Stimulated activated naive CD8-positive, alpha-beta T cell treated with anti-CD3 and anti-CD28 coated beads, Interleukin-15, amount 100 ng/mL, for 72 hours (primary cell): ENCODE results near the gene CFAP54.
A peak's percentile ranks its signal among the peaks of the same experiment; 100 is the strongest.

Experiments
- ATAC-seq: fragments of 150-1000 bp; cut with Tn5 transposase; 2 replicates; pipeline ENCODE4 v1.10.0; 2021; ENCODE audit warnings: mild to moderate bottlenecking, moderate library complexity
- DNase-seq, 2 donors: peaks; one replicate each; pipeline ENCODE4 v3.0.0; 2021 to 2022
- H3K27ac Mint-ChIP-seq, 2 donors: one replicate each; pipeline ENCODE4 v1.8.0; 2022; ENCODE audit warnings: mild to moderate bottlenecking in 2 of 2, mixed read lengths in 2 of 2, moderate library complexity in 2 of 2
- H3K27me3 Mint-ChIP-seq: one replicate; pipeline ENCODE4 v1.8.0; 2022; ENCODE audit warnings: mixed read lengths
- H3K4me1 Mint-ChIP-seq: one replicate; pipeline ENCODE4 v1.8.0; 2022; ENCODE audit warnings: mild to moderate bottlenecking, mixed read lengths
- H3K4me3 Mint-ChIP-seq, 2 donors: one replicate each; pipeline ENCODE4 v1.8.0; 2022; ENCODE audit warnings: mild to moderate bottlenecking in 2 of 2, mixed read lengths in 2 of 2, moderate library complexity in 1 of 2
- H3K9me3 Mint-ChIP-seq, 2 donors: one replicate each; pipeline ENCODE4 v1.8.0; 2022; ENCODE audit warnings: mixed read lengths in 2 of 2

Gene CFAP54

GRCh38 chr12:96774496-96775256 is 285.3 kb downstream of the CFAP54 start:
- no peak overlapping the region for H3K4me3 Mint-ChIP-seq

GRCh38 chr12:96776908-96777307 is 287.5 kb downstream of the CFAP54 start:
- Mint-ChIP-seq H3K4me3 (no peak overlapping the region), H3K4me1 (no peaks in the 10 kb centered on the region), H3K27ac (no peak overlapping the region), H3K27me3 (no peaks in the 10 kb centered on the region), H3K9me3 (no peaks in the 10 kb centered on the region)
- ATAC-seq = no peak
- no peak for DNase-seq

More at GRCh38 chr12:96774496-96775256, 285.3 kb downstream of the CFAP54 start:
- Mint-ChIP-seq H3K4me1 (no peaks in the 10 kb centered on the region), H3K9me3 (no peaks in the 10 kb centered on the region), H3K27ac (no peak overlapping the region), H3K27me3 (no peaks in the 10 kb centered on the region)
- DNase-seq (no peak), ATAC-seq (no peak)

- no peak overlapping the region for H3K4me3 Mint-ChIP-seq
- no peaks in the 10 kb centered on the region for H3K27me3 Mint-ChIP-seq
- peak overlapping the region in 1 of 2 donors; percentile 53 for H3K27ac Mint-ChIP-seq
- ATAC-seq (no peak), DNase-seq (no peak)
- H3K4me1 Mint-ChIP-seq = no peaks in the 10 kb centered on the region
- H3K9me3 Mint-ChIP-seq = no peaks in the 10 kb centered on the region
Measured at GRCh38 chr12:96780330-96780729, 291.0 kb downstream of the CFAP54 start.

- Mint-ChIP-seq H3K4me1 (no peaks in the 10 kb centered on the region), H3K9me3 (no peaks in the 10 kb centered on the region), H3K27ac (no peak overlapping the region), H3K27me3 (no peaks in the 10 kb centered on the region), H3K4me3 (no peak overlapping the region)
- DNase-seq (no peak), ATAC-seq (no peak)
Measured at GRCh38 chr12:96786791-96787190, 297.4 kb downstream of the CFAP54 start.

GRCh38 chr12:96803969-96804368 is 314.6 kb downstream of the CFAP54 start:
- no peak for DNase-seq

GRCh38 chr12:96806272-96806671 is 316.9 kb downstream of the CFAP54 start:
- H3K9me3 Mint-ChIP-seq = peaks cover 8 to 33% of the 10 kb centered on the region in 2 donors
- no peak overlapping the region for H3K4me3 Mint-ChIP-seq
- no peak overlapping the region for H3K27ac Mint-ChIP-seq

More at GRCh38 chr12:96803969-96804368, 314.6 kb downstream of the CFAP54 start:
- Mint-ChIP-seq H3K9me3 (peaks cover 5 to 26% of the 10 kb centered on the region in 2 donors), H3K27ac (no peak overlapping the region), H3K4me1 (no peaks in the 10 kb centered on the region), H3K27me3 (no peaks in the 10 kb centered on the region), H3K4me3 (no peak overlapping the region)
- no peak for ATAC-seq

GRCh38 chr12:96807741-96808140 is 318.4 kb downstream of the CFAP54 start:
- Mint-ChIP-seq H3K27ac (no peak overlapping the region), H3K4me1 (no peaks in the 10 kb centered on the region), H3K9me3 (peaks cover 6 to 33% of the 10 kb centered on the region in 2 donors), H3K4me3 (no peak overlapping the region), H3K27me3 (no peaks in the 10 kb centered on the region)
- ATAC-seq (no peak), DNase-seq (no peak)

More at GRCh38 chr12:96806272-96806671, 316.9 kb downstream of the CFAP54 start:
- ATAC-seq (no peak), DNase-seq (no peak)
- Mint-ChIP-seq H3K4me1 (no peaks in the 10 kb centered on the region), H3K27me3 (no peaks in the 10 kb centered on the region)

- Mint-ChIP-seq H3K4me3 (no peak overlapping the region), H3K27ac (no peak overlapping the region), H3K27me3 (no peaks in the 10 kb centered on the region), H3K4me1 (no peaks in the 10 kb centered on the region), H3K9me3 (peaks cover 3 to 25% of the 10 kb centered on the region in 2 donors)
- DNase-seq (no peak), ATAC-seq (no peak)
Measured at GRCh38 chr12:96808587-96808986, 319.2 kb downstream of the CFAP54 start.

GRCh38 chr12:96809522-96809921 is 320.1 kb downstream of the CFAP54 start:
- Mint-ChIP-seq H3K27me3 (no peaks in the 10 kb centered on the region), H3K4me1 (no peaks in the 10 kb centered on the region), H3K9me3 (peaks cover 3 to 17% of the 10 kb centered on the region in 2 donors), H3K4me3 (no peak overlapping the region), H3K27ac (no peak overlapping the region)
- no peak for DNase-seq
- ATAC-seq = no peak

GRCh38 chr12:96810057-96810456 is 320.7 kb downstream of the CFAP54 start:
- DNase-seq (no peak), ATAC-seq (no peak)
- Mint-ChIP-seq H3K27ac (no peak overlapping the region), H3K4me3 (no peak overlapping the region), H3K27me3 (no peaks in the 10 kb centered on the region), H3K9me3 (peaks cover 3 to 12% of the 10 kb centered on the region in 2 donors), H3K4me1 (no peaks in the 10 kb centered on the region)

GRCh38 chr12:96810477-96810876 is 321.1 kb downstream of the CFAP54 start:
- Mint-ChIP-seq H3K27ac (no peak overlapping the region), H3K9me3 (peaks cover 3 to 8% of the 10 kb centered on the region in 2 donors), H3K27me3 (no peaks in the 10 kb centered on the region), H3K4me3 (no peak overlapping the region), H3K4me1 (no peaks in the 10 kb centered on the region)
- DNase-seq (no peak), ATAC-seq (no peak)

GRCh38 chr12:96811083-96811482 is 321.7 kb downstream of the CFAP54 start:
- ATAC-seq (no peak), DNase-seq (no peak)
- Mint-ChIP-seq H3K27ac (no peak overlapping the region), H3K4me1 (no peaks in the 10 kb centered on the region), H3K27me3 (no peaks in the 10 kb centered on the region), H3K9me3 (peaks cover 3 to 8% of the 10 kb centered on the region in 2 donors), H3K4me3 (no peak overlapping the region)

GRCh38 chr12:96812153-96812552 is 322.8 kb downstream of the CFAP54 start:
- peaks cover 3 to 8% of the 10 kb centered on the region in 2 donors for H3K9me3 Mint-ChIP-seq
- ATAC-seq (no peak), DNase-seq (no peak)
- no peak overlapping the region for H3K4me3 Mint-ChIP-seq
- H3K27ac Mint-ChIP-seq = no peak overlapping the region
- no peaks in the 10 kb centered on the region for H3K27me3 Mint-ChIP-seq
- H3K4me1 Mint-ChIP-seq = no peaks in the 10 kb centered on the region

GRCh38 chr12:96814200-96814599 is 324.8 kb downstream of the CFAP54 start:
- peaks cover under 1 to 6% of the 10 kb centered on the region in 2 donors for H3K9me3 Mint-ChIP-seq

GRCh38 chr12:96821592-96821991 is 332.2 kb downstream of the CFAP54 start:
- H3K27me3 Mint-ChIP-seq = no peaks in the 10 kb centered on the region
- ATAC-seq (no peak), DNase-seq (no peak)
- H3K4me1 Mint-ChIP-seq = no peaks in the 10 kb centered on the region
- no peak overlapping the region for H3K4me3 Mint-ChIP-seq
- H3K27ac Mint-ChIP-seq = no peak overlapping the region
- H3K9me3 Mint-ChIP-seq = no peaks in the 10 kb centered on the region

More at GRCh38 chr12:96814200-96814599, 324.8 kb downstream of the CFAP54 start:
- H3K4me3 Mint-ChIP-seq = no peak overlapping the region
- ATAC-seq (no peak), DNase-seq (no peak)
- H3K27ac Mint-ChIP-seq = no peak overlapping the region
- no peaks in the 10 kb centered on the region for H3K27me3 Mint-ChIP-seq
- H3K4me1 Mint-ChIP-seq = no peaks in the 10 kb centered on the region

GRCh38 chr12:96822641-96823040 is 333.3 kb downstream of the CFAP54 start:
- Mint-ChIP-seq H3K4me3 (no peak overlapping the region), H3K9me3 (no peaks in the 10 kb centered on the region), H3K27ac (no peak overlapping the region), H3K27me3 (no peaks in the 10 kb centered on the region), H3K4me1 (no peaks in the 10 kb centered on the region)
- no peak for ATAC-seq
- DNase-seq = no peak
